GM12878 (cell line): ENCODE data around the gene PLOD2. TPM values are rescaled to one million over a fixed set of nuclear protein-coding genes. Genes with fewer than 3 reads are reported as not detected.

Experiments used
- ATAC-seq: fragments of 200-7000 bp; cut with Tn5 transposase; 3 replicates; pipeline ENCODE4 v1.9.1; 2020; ENCODE audit warnings: mild to moderate bottlenecking, moderate library complexity
- BruUV-seq: library from RNA; stranded (reverse); fragments of 400-500 nt; replicated peaks from 2 replicates; lab custom pipeline; 2021; lab: Mats Ljungman, UMichigan
- CTCF ChIA-PET: fragments of 300-600 bp; sonication (Branson Sonifier 250); formaldehyde crosslinking; extraction: SDS; loops from one replicate; lab custom pipeline; 2021; ENCODE audit warnings: inconsistent platforms; lab: Yijun Ruan, JAX
- POLR2A ChIA-PET: fragments of 350-600 bp; formaldehyde crosslinking; extraction: SDS; loops from one replicate; lab custom pipeline; 2021; ENCODE audit warnings: inconsistent platforms; lab: Charles Lee
- RAD21 ChIA-PET: fragments of 300-600 bp; sonication (Branson Sonifier 250); formaldehyde crosslinking; loops from one replicate; lab custom pipeline; 2023; ENCODE audit warnings: antibody characterized with exemption; ENCODE audit not compliant: unreplicated experiment; lab: Charles Lee
- SMC1A ChIA-PET: fragments of 300-600 bp; sonication (Branson Sonifier 250); formaldehyde crosslinking; loops from one replicate; lab custom pipeline; 2023; ENCODE audit not compliant: unreplicated experiment, uncharacterized antibody; lab: Charles Lee
- DNase-seq: peaks from one replicate; pipeline ENCODE4 v3.0.0-alpha.2; 2011; ENCODE audit warnings: low read depth, low spot score
- FAIRE-seq: peaks from 3 replicates; lab custom pipeline; 2011; peaks lifted over from hg19 to GRCh38; lab: Jason Lieb, UNC
- H2AFZ ChIP-seq: 2 replicates; pipeline ENCODE4 v1.6.0; 2011; ENCODE audit warnings: low read depth, low read length, control low read depth; ENCODE audit not compliant: control insufficient read depth
- H3K27ac ChIP-seq: 2 replicates; pipeline ENCODE4 v1.5.1; 2011; ENCODE audit warnings: control low read depth; ENCODE audit not compliant: control insufficient read depth, insufficient read depth
- H3K27me3 ChIP-seq, 2 experiments: replicated peaks in 1 of 2; 2 replicates each; pipeline versions ENCODE4 v1.6.0 to v1.6.1; 2011; ENCODE audit warnings: low read length in 1 of 2; ENCODE audit not compliant: control insufficient read depth in 2 of 2, insufficient read depth in 2 of 2
- H3K36me3 ChIP-seq, 2 experiments: 2 replicates each; pipeline ENCODE4 v1.5.1; 2011; ENCODE audit warnings: low read length in 1 of 2; ENCODE audit not compliant: control insufficient read depth in 2 of 2, insufficient read depth in 2 of 2
- H3K4me1 ChIP-seq: 2 replicates; pipeline ENCODE4 v1.6.1; 2011; ENCODE audit warnings: mild to moderate bottlenecking, low read length, moderate library complexity, mixed read lengths; ENCODE audit not compliant: control insufficient read depth, insufficient read depth
- H3K4me2 ChIP-seq: 2 replicates; pipeline ENCODE4 v1.6.0; 2011; ENCODE audit warnings: control low read depth; ENCODE audit not compliant: control insufficient read depth, insufficient read depth
- H3K4me3 ChIP-seq: fragments of 200-600 bp; sonication (generic); 2 replicates; pipeline ENCODE4 v1.5.1; 2016
- H3K79me2 ChIP-seq: 2 replicates; pipeline ENCODE4 v1.6.0; 2011; ENCODE audit warnings: low read length; ENCODE audit not compliant: control insufficient read depth, insufficient read depth
- H3K9ac ChIP-seq: 2 replicates; pipeline ENCODE4 v1.8.0; 2011; ENCODE audit warnings: low read length, control low read depth, mixed read lengths; ENCODE audit not compliant: control insufficient read depth, insufficient read depth
- H3K9me3 ChIP-seq: replicated peaks from 3 replicates; pipeline ENCODE4 v1.5.1; 2011; ENCODE audit warnings: mild to moderate bottlenecking, low read length; ENCODE audit not compliant: control insufficient read depth, insufficient read depth
- H4K20me1 ChIP-seq: 2 replicates; pipeline ENCODE4 v1.6.0; 2011; ENCODE audit not compliant: control insufficient read depth, insufficient read depth
- ASH2L ChIP-seq: fragments of 300-600, 200-600 bp; sonication (generic); IDR thresholded peaks from 2 replicates; pipeline ENCODE4 v1.6.1; 2017; ENCODE audit warnings: low read depth, mild to moderate bottlenecking, borderline replicate concordance
- ATF7 ChIP-seq: fragments of 450-650 bp; IDR thresholded peaks from 2 replicates; pipeline ENCODE4 v1.6.1; 2016; ENCODE audit warnings: low read depth, mild to moderate bottlenecking
- BHLHE40 ChIP-seq, 2 experiments: fragments of 450-650 bp in 1 of 2; IDR thresholded peaks; 2 replicates each; pipeline ENCODE4 v1.6.1; 2011 to 2017; ENCODE audit warnings: low read depth in 2 of 2, borderline replicate concordance in 1 of 2, improper control_type of control experiment in 1 of 2, low read length in 1 of 2, mild to moderate bottlenecking in 1 of 2
- CEBPB ChIP-seq, 2 experiments: fragments of 150-350 bp in 1 of 2; IDR thresholded peaks; 2 replicates each; pipeline ENCODE4 v1.6.1; 2012 to 2014; ENCODE audit warnings: low read depth in 2 of 2, low read length in 2 of 2, borderline replicate concordance in 1 of 2, inconsistent platforms in 1 of 2
- IKZF1 ChIP-seq: fragments of 450-650 bp; conservative IDR thresholded peaks from 2 replicates; pipeline ENCODE4 v1.6.1; 2017; ENCODE audit warnings: antibody characterized with exemption, mild to moderate bottlenecking
- KAT2A ChIP-seq: conservative IDR thresholded peaks from 2 replicates; pipeline ENCODE4 v1.6.1; 2011; ENCODE audit warnings: low read depth, low read length; ENCODE audit not compliant: control insufficient read depth
- NFIC ChIP-seq: IDR thresholded peaks from 2 replicates; pipeline ENCODE4 v1.6.1; 2012; ENCODE audit warnings: low read depth, mild to moderate bottlenecking, inconsistent platforms, low read length, moderate library complexity
- NKRF ChIP-seq: fragments of 450-650 bp; conservative IDR thresholded peaks from 2 replicates; pipeline ENCODE4 v1.6.1; 2017; ENCODE audit warnings: mild to moderate bottlenecking, moderate library complexity
- RBBP5 ChIP-seq: fragments of 200-600 bp; sonication (generic); conservative IDR thresholded peaks from 2 replicates; pipeline ENCODE4 v1.6.1; 2016
- SMC3 ChIP-seq: IDR thresholded peaks from 2 replicates; pipeline ENCODE4 v1.6.1; 2011; ENCODE audit warnings: low read length, improper control_type of control experiment, borderline replicate concordance
- TCF7 ChIP-seq: IDR thresholded peaks from 2 replicates; pipeline ENCODE4 v1.6.1; 2014; ENCODE audit warnings: antibody characterized with exemption, borderline replicate concordance
- YBX1 ChIP-seq: fragments of 450-650 bp; IDR thresholded peaks from 2 replicates; pipeline ENCODE4 v1.6.1; 2016; ENCODE audit warnings: antibody characterized with exemption
- WGBS: methylation state at CpG from one replicate; pipeline ENCODE4 v1.1.6; 2016; ENCODE audit warnings: low lambda C conversion rate; ENCODE audit not compliant: insufficient replicate concordance, insufficient coverage; ENCODE audit errors: missing lambda C conversion rate; 5-methylcytosine and 5-hydroxymethylcytosine counted together
- in situ Hi-C: fragments of 300-500 bp; cut with MboI; formaldehyde crosslinking; loops from 9 replicates; pipeline ENCODE4 v1.14.3; 2018; ENCODE audit warnings: mixed read lengths
- intact Hi-C: fragments of 100-400 bp; cut with micrococcal nuclease; formaldehyde crosslinking; loops from one replicate; pipeline ENCODE4 v1.14.2; 2022; ENCODE audit not compliant: unreplicated experiment
- polyA plus RNA-seq, 11 experiments: library from polyadenylated mRNA; depleted of rRNA in 4 of 11; unstranded in 6 of 11; stranded (reverse) in 5 of 11; fragments of >200 nt; fragmentation: Nextera tagmentation in 4 of 11; fragmentation: Illumina TruSeq in 1 of 11; extraction: Ambion mirVana in 4 of 11; extraction: Trizol in 1 of 11; gene quantifications; 1 replicate in 1 of 11; 2 replicates in 10 of 11; pipeline versions ENCODE4 v1.2.1 to v1.2.3, GENCODE V29; 2011 to 2016; ENCODE audit warnings: inconsistent platforms in 2 of 11, missing spikeins in 2 of 11, low read depth in 1 of 11
- total RNA-seq, 4 experiments: library from RNA; depleted of rRNA in 3 of 4; stranded (reverse); fragments of >200 nt in 3 of 4; fragmentation: Illumina TruSeq in 1 of 4; extraction: Trizol in 1 of 4; gene quantifications; 2 replicates each; pipeline versions ENCODE4 v1.2.1 to v1.2.3, GENCODE V29; 2013 to 2021
- TF ChIP-seq, protein P1 (sequence below): fragments of 450-650 bp; IDR thresholded peaks from 2 replicates; pipeline ENCODE4 v1.6.1; 2016; ENCODE audit warnings: mild to moderate bottlenecking
- TF ChIP-seq, protein P2 (sequence below): fragments of 150-350 bp; IDR thresholded peaks from 2 replicates; pipeline ENCODE4 v1.6.1; 2014; ENCODE audit warnings: mild to moderate bottlenecking, low read depth, low read length
- TF ChIP-seq, protein P3 (sequence below): fragments of 450-650 bp; IDR thresholded peaks from 2 replicates; pipeline ENCODE4 v1.6.1; 2017; ENCODE audit warnings: mild to moderate bottlenecking, low read depth, inconsistent platforms; ENCODE audit not compliant: poor library complexity, severe bottlenecking

Gene PLOD2
- total and polyA plus RNA-seq, 10 of the 15 experiments (the other 5 are each of a cell fraction or from before 2014, with no cell fraction given): 0.03 to 0.56 (median 0.33) TPM; not detected in 4

DNA sequence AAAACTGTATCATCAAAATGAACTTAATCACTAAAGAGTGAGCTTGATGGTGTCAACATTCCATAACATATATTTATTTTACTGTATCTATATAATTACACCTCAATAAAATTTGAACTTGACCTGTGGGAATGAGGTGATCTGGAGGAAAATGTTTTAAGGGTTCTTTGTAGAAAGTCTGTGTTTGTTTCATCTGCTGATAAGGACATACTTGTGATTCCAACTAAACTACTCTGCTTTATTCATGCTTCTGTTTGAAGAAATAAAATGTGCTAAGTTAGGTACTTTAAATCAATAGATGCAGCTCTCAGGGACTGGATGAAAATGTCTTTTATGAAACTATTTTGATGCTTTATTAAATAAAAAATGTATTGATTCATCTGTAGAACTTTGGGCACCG, 11.6 kb upstream of the PLOD2 start:
- Histone ChIP-seq H3K27ac (no peak overlapping the region), H4K20me1 (no peaks in the 10 kb centered on the region), H3K4me2 (no peak overlapping the region), H2AFZ (no peak overlapping the region), H3K4me3 (no peak overlapping the region), H3K27me3 (no peaks in the 10 kb centered on the region), H3K4me1 (no peaks in the 10 kb centered on the region), H3K9me3 (no peaks in the 10 kb centered on the region), H3K79me2 (no peaks in the 10 kb centered on the region), H3K36me3 (no peaks in the 10 kb centered on the region), H3K9ac (no peak overlapping the region)
- ATAC-seq (no peak), DNase-seq (no peak), FAIRE-seq (no peak)
- ChIA-PET SMC1A (interaction anchor here (0.7 kb wide), 1 partner anchor 15 kb away, joined by 3 read pairs; no protein-coding TSS in a partner anchor), RAD21 (no interaction called here), POLR2A (no interaction called here), CTCF (interaction anchor here (0.6 to 1.8 kb wide), 3 partner anchors 17 to 24 kb away, joined by 3 to 4 read pairs (median 3); no protein-coding TSS in a partner anchor)
- WGBS: 4% methylated on average over 1 of the region's 1 CpG
- intact Hi-C loops: no loop called here
- TF ChIP-seq YBX1 (no peak), ASH2L (no peak), IKZF1 (no peak), ATF7 (no peak), KAT2A (no peak), CEBPB (IDR thresholded peaks at IDR 0.05; ENCODE audit: borderline replicate concordance in 1 of 2, low read depth in 2 of 2, low read length in 2 of 2) (no peak), BHLHE40 (IDR thresholded peaks at IDR 0.05; ENCODE audit: borderline replicate concordance in 1 of 2, low read depth in 2 of 2, low read length in 1 of 2) (no peak), SMC3 (no peak), RBBP5 (no peak), NFIC (no peak), NKRF (no peak), TCF7 (no peak)
- TF ChIP-seq, protein P1, sequence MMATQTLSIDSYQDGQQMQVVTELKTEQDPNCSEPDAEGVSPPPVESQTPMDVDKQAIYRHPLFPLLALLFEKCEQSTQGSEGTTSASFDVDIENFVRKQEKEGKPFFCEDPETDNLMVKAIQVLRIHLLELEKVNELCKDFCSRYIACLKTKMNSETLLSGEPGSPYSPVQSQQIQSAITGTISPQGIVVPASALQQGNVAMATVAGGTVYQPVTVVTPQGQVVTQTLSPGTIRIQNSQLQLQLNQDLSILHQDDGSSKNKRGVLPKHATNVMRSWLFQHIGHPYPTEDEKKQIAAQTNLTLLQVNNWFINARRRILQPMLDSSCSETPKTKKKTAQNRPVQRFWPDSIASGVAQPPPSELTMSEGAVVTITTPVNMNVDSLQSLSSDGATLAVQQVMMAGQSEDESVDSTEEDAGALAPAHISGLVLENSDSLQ: no peak
- TF ChIP-seq, protein P2, sequence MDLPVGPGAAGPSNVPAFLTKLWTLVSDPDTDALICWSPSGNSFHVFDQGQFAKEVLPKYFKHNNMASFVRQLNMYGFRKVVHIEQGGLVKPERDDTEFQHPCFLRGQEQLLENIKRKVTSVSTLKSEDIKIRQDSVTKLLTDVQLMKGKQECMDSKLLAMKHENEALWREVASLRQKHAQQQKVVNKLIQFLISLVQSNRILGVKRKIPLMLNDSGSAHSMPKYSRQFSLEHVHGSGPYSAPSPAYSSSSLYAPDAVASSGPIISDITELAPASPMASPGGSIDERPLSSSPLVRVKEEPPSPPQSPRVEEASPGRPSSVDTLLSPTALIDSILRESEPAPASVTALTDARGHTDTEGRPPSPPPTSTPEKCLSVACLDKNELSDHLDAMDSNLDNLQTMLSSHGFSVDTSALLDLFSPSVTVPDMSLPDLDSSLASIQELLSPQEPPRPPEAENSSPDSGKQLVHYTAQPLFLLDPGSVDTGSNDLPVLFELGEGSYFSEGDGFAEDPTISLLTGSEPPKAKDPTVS: no peak
- TF ChIP-seq, protein P3, sequence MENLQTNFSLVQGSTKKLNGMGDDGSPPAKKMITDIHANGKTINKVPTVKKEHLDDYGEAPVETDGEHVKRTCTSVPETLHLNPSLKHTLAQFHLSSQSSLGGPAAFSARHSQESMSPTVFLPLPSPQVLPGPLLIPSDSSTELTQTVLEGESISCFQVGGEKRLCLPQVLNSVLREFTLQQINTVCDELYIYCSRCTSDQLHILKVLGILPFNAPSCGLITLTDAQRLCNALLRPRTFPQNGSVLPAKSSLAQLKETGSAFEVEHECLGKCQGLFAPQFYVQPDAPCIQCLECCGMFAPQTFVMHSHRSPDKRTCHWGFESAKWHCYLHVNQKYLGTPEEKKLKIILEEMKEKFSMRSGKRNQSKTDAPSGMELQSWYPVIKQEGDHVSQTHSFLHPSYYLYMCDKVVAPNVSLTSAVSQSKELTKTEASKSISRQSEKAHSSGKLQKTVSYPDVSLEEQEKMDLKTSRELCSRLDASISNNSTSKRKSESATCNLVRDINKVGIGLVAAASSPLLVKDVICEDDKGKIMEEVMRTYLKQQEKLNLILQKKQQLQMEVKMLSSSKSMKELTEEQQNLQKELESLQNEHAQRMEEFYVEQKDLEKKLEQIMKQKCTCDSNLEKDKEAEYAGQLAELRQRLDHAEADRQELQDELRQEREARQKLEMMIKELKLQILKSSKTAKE: no peak
- in situ Hi-C loops: no loop called here
- no TSS peak for BruUV-seq
